Endothelial cell of umbilical vein (primary cell): ENCODE data around the gene MAT2B. TPM values are rescaled to one million over a fixed set of nuclear protein-coding genes. Genes with fewer than 3 reads are reported as not detected.

Experiments
- BruUV-seq: library from RNA; stranded (reverse); fragments of 400-500 nt; replicated peaks from 2 replicates; lab custom pipeline; 2021; lab: Mats Ljungman, UMichigan
- CTCF ChIA-PET: fragments of 300-600, 350-600 bp; sonication (Branson Sonifier 250); formaldehyde crosslinking; loops from one replicate; lab custom pipeline; 2021; ENCODE audit warnings: antibody characterized with exemption, inconsistent platforms; lab: Charles Lee
- POLR2A ChIA-PET: fragments of 300-600, 350-600 bp; sonication (Branson Sonifier 250); formaldehyde crosslinking; loops from one replicate; lab custom pipeline; 2021; ENCODE audit warnings: antibody characterized with exemption, inconsistent platforms; lab: Charles Lee
- DNase-seq: peaks from one replicate; pipeline ENCODE4 v3.0.0-alpha.2; 2011; ENCODE audit warnings: low read depth, low spot score
- FAIRE-seq: peaks from 2 replicates; lab custom pipeline; 2011; peaks lifted over from hg19 to GRCh38; lab: Jason Lieb, UNC
- H2AFZ ChIP-seq: 2 replicates; pipeline ENCODE4 v1.6.0; 2012; ENCODE audit warnings: low read depth, low read length, control low read depth, inconsistent platforms
- H3K27ac ChIP-seq: 2 replicates; pipeline ENCODE4 v1.5.1; 2011; ENCODE audit warnings: low read depth, mild to moderate bottlenecking, control low read depth, low read length, moderate library complexity; ENCODE audit not compliant: insufficient read depth
- H3K27me3 ChIP-seq, 2 experiments: 2 replicates each; pipeline versions ENCODE4 v1.6.0 to v1.6.1; 2011; ENCODE audit warnings: low read length in 2 of 2, mixed read lengths in 1 of 2; ENCODE audit not compliant: control insufficient read depth in 2 of 2, insufficient read depth in 2 of 2
- H3K36me3 ChIP-seq, 2 experiments: 2 replicates in 1 of 2; 3 replicates in 1 of 2; pipeline ENCODE4 v1.5.1; 2011; ENCODE audit warnings: low read length in 2 of 2, mild to moderate bottlenecking in 1 of 2, moderate library complexity in 1 of 2; ENCODE audit not compliant: control insufficient read depth in 2 of 2, insufficient read depth in 2 of 2; ENCODE audit errors: extremely low read depth in 1 of 2
- H3K4me1 ChIP-seq: 3 replicates; pipeline ENCODE4 v1.5.1; 2011; ENCODE audit warnings: mild to moderate bottlenecking, low read length; ENCODE audit not compliant: control insufficient read depth, insufficient read depth; ENCODE audit errors: extremely low read depth
- H3K4me2 ChIP-seq: 2 replicates; pipeline ENCODE4 v1.6.1; 2011; ENCODE audit warnings: low read length, control low read depth, mixed read lengths; ENCODE audit not compliant: insufficient read depth
- H3K4me3 ChIP-seq, 3 experiments: fragments of 200-600 bp in 1 of 3; sonication (generic), shearing (Covaris generic) in 1 of 3; replicated peaks in 1 of 3; 2 replicates each; pipeline ENCODE4 v1.5.1; 2011 to 2016; ENCODE audit warnings: control low read depth in 3 of 3, low read length in 3 of 3, mild to moderate bottlenecking in 2 of 3, inconsistent platforms in 1 of 3, low read depth in 1 of 3, moderate library complexity in 1 of 3; ENCODE audit not compliant: insufficient read depth in 1 of 3
- H3K79me2 ChIP-seq: 2 replicates; pipeline ENCODE4 v1.6.0; 2012; ENCODE audit warnings: low read length, inconsistent platforms; ENCODE audit not compliant: control insufficient read depth, insufficient read depth
- H3K9ac ChIP-seq: replicated peaks from 2 replicates; pipeline ENCODE3; 2011; ENCODE audit warnings: low read length, control low read depth; ENCODE audit not compliant: insufficient read depth; ENCODE audit errors: extremely low read depth
- H3K9me1 ChIP-seq: replicated peaks from 3 replicates; pipeline ENCODE4 v1.6.0; 2011; ENCODE audit warnings: mild to moderate bottlenecking, low read length; ENCODE audit not compliant: control insufficient read depth, insufficient read depth; ENCODE audit errors: extremely low read depth
- H3K9me3 ChIP-seq: replicated peaks from 2 replicates; pipeline ENCODE4 v1.5.1; 2012; ENCODE audit warnings: low read length, inconsistent platforms; ENCODE audit not compliant: control insufficient read depth, insufficient read depth
- H4K20me1 ChIP-seq: replicated peaks from 2 replicates; pipeline ENCODE3; 2011; ENCODE audit warnings: mild to moderate bottlenecking, low read length; ENCODE audit not compliant: control insufficient read depth, insufficient read depth; ENCODE audit errors: extremely low read depth
- CTCF ChIP-seq, 2 donors: IDR thresholded peaks; 1 replicate in 1 of 2; 2 replicates in 1 of 2; pipeline ENCODE4 v1.5.1; 2011; ENCODE audit warnings: low read length in 2 of 2, mild to moderate bottlenecking in 2 of 2, moderate library complexity in 2 of 2, control low read depth in 1 of 2, inconsistent platforms in 1 of 2, low read depth in 1 of 2; ENCODE audit not compliant: insufficient read depth in 1 of 2; ENCODE audit errors: extremely low read depth in 1 of 2
- EZH2 ChIP-seq: IDR thresholded peaks from 2 replicates; pipeline ENCODE4 v1.6.1; 2012; ENCODE audit warnings: borderline replicate concordance, low read depth, mild to moderate bottlenecking, moderate library complexity, low read length, inconsistent platforms; ENCODE audit not compliant: severe bottlenecking
- FOS ChIP-seq: IDR thresholded peaks from 2 replicates; pipeline ENCODE4 v1.6.1; 2011; ENCODE audit warnings: mild to moderate bottlenecking, low read length, moderate library complexity, borderline replicate concordance; ENCODE audit not compliant: insufficient read depth
- GATA2 ChIP-seq: IDR thresholded peaks from 2 replicates; pipeline ENCODE4 v1.7.0; 2011; ENCODE audit warnings: low read depth, mild to moderate bottlenecking, moderate library complexity, mixed read lengths, low read length; ENCODE audit not compliant: insufficient read length, insufficient read depth
- JUN ChIP-seq: IDR thresholded peaks from 2 replicates; pipeline ENCODE4 v1.6.1; 2011; ENCODE audit warnings: borderline replicate concordance, low read depth; ENCODE audit not compliant: insufficient read length, insufficient read depth
- MYC ChIP-seq: IDR thresholded peaks from one replicate; pipeline ENCODE4 v1.6.1; 2011; ENCODE audit warnings: mild to moderate bottlenecking, low read depth, low read length
- POLR2A ChIP-seq: IDR thresholded peaks from 2 replicates; pipeline ENCODE4 v1.6.1; 2012; ENCODE audit warnings: low read depth, mild to moderate bottlenecking, control low read depth, low read length
- POLR2AphosphoS5 ChIP-seq: IDR thresholded peaks from 2 replicates; pipeline ENCODE4 v1.6.1; 2012; ENCODE audit warnings: low read depth, mild to moderate bottlenecking, control low read depth, low read length, moderate library complexity; ENCODE audit not compliant: insufficient read depth
- dilution Hi-C: fragments of 300-500 bp; cut with MboI; formaldehyde crosslinking; loops from one replicate; pipeline ENCODE4 v1.15.0; 2019; ENCODE audit warnings: low sequenced_read_pairs; ENCODE audit not compliant: extremely low pct_ligation_motif_present
- intact Hi-C: fragments of 100-400 bp; cut with micrococcal nuclease; formaldehyde crosslinking; loops from one replicate; pipeline ENCODE4 v1.10.0; 2022
- polyA plus RNA-seq, 4 experiments: library from polyadenylated mRNA; depleted of rRNA in 3 of 4; stranded (reverse) in 3 of 4; unstranded in 1 of 4; fragments of >200 nt; gene quantifications; 2 replicates each; pipeline versions ENCODE4 v1.2.1 to v1.2.3, GENCODE V29; 2011 to 2012; ENCODE audit warnings: missing spikeins in 1 of 4
- total RNA-seq: library from RNA; stranded (reverse); gene quantifications from 2 replicates; pipeline ENCODE4 v1.2.3, GENCODE V29; 2021
- TF ChIP-seq, protein P1 (sequence below): IDR thresholded peaks from 2 replicates; pipeline ENCODE4 v1.6.1; 2011; ENCODE audit not compliant: insufficient read depth, insufficient read length

The MAT2B gene
- total and polyA plus RNA-seq, 2 donors (not counting 3 experiments of a cell fraction or from before 2014, with no cell fraction given), result 41.5 to 101 TPM

DNA sequence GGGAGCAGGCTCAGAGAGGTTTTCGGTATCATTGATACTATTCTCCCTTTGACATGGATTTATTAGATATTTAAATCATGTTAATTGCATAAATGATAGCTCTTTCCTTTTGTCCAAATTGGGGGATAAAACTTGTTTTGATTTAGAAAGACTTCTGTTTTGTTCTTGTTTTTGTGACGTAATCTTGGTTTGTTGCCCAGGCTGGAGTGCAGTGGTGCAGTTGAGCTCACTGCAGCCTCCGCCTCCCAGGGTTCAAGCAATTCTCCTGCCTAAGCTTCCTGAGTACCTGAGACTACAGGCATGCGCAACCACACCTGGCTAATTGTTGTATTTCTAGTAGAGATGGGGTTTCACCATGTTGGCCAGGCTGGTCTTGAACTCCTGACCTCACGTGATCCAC, 7.1 kb downstream of the MAT2B start:
- Histone ChIP-seq H3K9ac (no peak overlapping the region), H3K27ac (no peak overlapping the region), H2AFZ (no peak overlapping the region), H3K27me3 (no peaks in the 10 kb centered on the region), H3K36me3 (peaks cover 19 to 43% of the 10 kb centered on the region in 2 experiments), H3K4me2 (no peak overlapping the region), H3K79me2 (peaks cover 64% of the 10 kb centered on the region), H4K20me1 (peaks cover 7% of the 10 kb centered on the region), H3K4me3 (no peak overlapping the region), H3K9me1 (no peaks in the 10 kb centered on the region), H3K4me1 (peaks cover 24% of the 10 kb centered on the region), H3K9me3 (no peaks in the 10 kb centered on the region)
- FAIRE-seq (no peak), DNase-seq (no peak)
- POLR2A ChIA-PET, result no interaction called here
- dilution Hi-C loops, result no loop called here
- TF ChIP-seq POLR2A, result no peak
- no peak for TF ChIP-seq JUN
- no peak for TF ChIP-seq CTCF (IDR thresholded peaks at IDR 0.05; ENCODE audit: extremely low read depth in 1 of 2, insufficient read depth in 1 of 2, low read depth in 1 of 2, low read length in 2 of 2)
- no peak for TF ChIP-seq FOS
- CTCF ChIA-PET, result no interaction called here
- BruUV-seq, result no TSS peak
- intact Hi-C loops, result no loop called here

- intact Hi-C loops, result no loop called here
- H3K27ac ChIP-seq, result no peak overlapping the region
- POLR2A ChIA-PET, result no interaction called here
These were observed 19.7 kb downstream of the MAT2B start for GRCh38 chr5:163525096-163525495.

More at GRCh38 chr5:163525096-163525495, 19.7 kb downstream of the MAT2B start:
- no peak overlapping the region for H3K4me3 ChIP-seq
- H3K9me3 ChIP-seq, result no peaks in the 10 kb centered on the region
- H3K9ac ChIP-seq, result no peak overlapping the region
- dilution Hi-C loops, result no loop called here
- H3K79me2 ChIP-seq, result no peaks in the 10 kb centered on the region
- DNase-seq (no peak), FAIRE-seq (no peak)
- peaks cover 2% of the 10 kb centered on the region for H4K20me1 ChIP-seq
- H3K4me2 ChIP-seq, result no peak overlapping the region
- CTCF ChIA-PET, result no interaction called here
- H3K36me3 ChIP-seq, result peaks cover 1 to 8% of the 10 kb centered on the region in 2 experiments
- H3K9me1 ChIP-seq, result no peaks in the 10 kb centered on the region
- BruUV-seq, result no TSS peak
- no peak overlapping the region for H2AFZ ChIP-seq
- TF ChIP-seq FOS (no peak), MYC (no peak), JUN (no peak), EZH2 (no peak), POLR2A (no peak), CTCF (IDR thresholded peaks at IDR 0.05; ENCODE audit: extremely low read depth in 1 of 2, insufficient read depth in 1 of 2, low read depth in 1 of 2, low read length in 2 of 2) (no peak), GATA2 (no peak), POLR2AphosphoS5 (no peak)
- TF ChIP-seq, protein P1, sequence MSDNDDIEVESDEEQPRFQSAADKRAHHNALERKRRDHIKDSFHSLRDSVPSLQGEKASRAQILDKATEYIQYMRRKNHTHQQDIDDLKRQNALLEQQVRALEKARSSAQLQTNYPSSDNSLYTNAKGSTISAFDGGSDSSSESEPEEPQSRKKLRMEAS, result no peak
- H3K27me3 ChIP-seq, result no peaks in the 10 kb centered on the region
- H3K4me1 ChIP-seq, result no peaks in the 10 kb centered on the region
